GM23338 (cell line): ENCODE results near the gene CDC42EP2. TPM values are rescaled to one million over a fixed set of nuclear protein-coding genes. Genes with fewer than 3 reads are reported as not detected.

Source experiments
- ATAC-seq: fragments of 200-7000 bp; cut with Tn5 transposase; 3 replicates; pipeline ENCODE4 v1.9.1; 2020
- DNase-seq: peaks from one replicate; pipeline ENCODE4 v3.0.0-alpha.2; 2015; ENCODE audit warnings: low spot score
- H2AFZ ChIP-seq: fragments of 200-600 bp; sonication (generic); 2 replicates; pipeline ENCODE4 v1.8.0; 2016; ENCODE audit warnings: antibody characterized with exemption, mild to moderate bottlenecking, moderate library complexity
- H3F3A ChIP-seq: fragments of 200-600 bp; sonication (generic); replicated peaks from 2 replicates; pipeline ENCODE4 v1.8.0; 2017; ENCODE audit warnings: antibody characterized with exemption, mixed run types, low read depth
- H3K27ac ChIP-seq: fragments of 200-600 bp; sonication (generic); 2 replicates; pipeline ENCODE4 v1.6.1; 2016; ENCODE audit warnings: low read depth
- H3K27me3 ChIP-seq: fragments of 200-600 bp; sonication (generic); 2 replicates; pipeline ENCODE4 v1.8.0; 2016; ENCODE audit warnings: mild to moderate bottlenecking, mixed run types, moderate library complexity; ENCODE audit not compliant: insufficient read depth
- H3K36me3 ChIP-seq: fragments of 200-600 bp; sonication (generic); 2 replicates; pipeline ENCODE4 v1.8.0; 2016; ENCODE audit warnings: mild to moderate bottlenecking; ENCODE audit not compliant: insufficient read depth
- H3K4me1 ChIP-seq: fragments of 200-600 bp; sonication (generic); 2 replicates; pipeline ENCODE4 v1.8.0; 2016; ENCODE audit warnings: mild to moderate bottlenecking, moderate library complexity; ENCODE audit not compliant: insufficient read depth
- H3K4me2 ChIP-seq: fragments of 200-600 bp; sonication (generic); 2 replicates; pipeline ENCODE4 v1.7.1; 2017; ENCODE audit warnings: mixed run types
- H3K4me3 ChIP-seq: fragments of 200-600 bp; sonication (generic); 2 replicates; pipeline ENCODE4 v1.6.1; 2016; ENCODE audit warnings: mixed run types
- H3K79me2 ChIP-seq: fragments of 200-600 bp; sonication (generic); replicated peaks from 2 replicates; pipeline ENCODE4 v1.8.0; 2017; ENCODE audit warnings: mild to moderate bottlenecking; ENCODE audit not compliant: insufficient read depth
- H3K9me2 ChIP-seq: fragments of 200-600 bp; sonication (generic); 2 replicates; pipeline ENCODE4 v1.8.0; 2017; ENCODE audit not compliant: insufficient read depth
- H4K20me1 ChIP-seq: fragments of 200-600 bp; sonication (generic); replicated peaks from 2 replicates; pipeline ENCODE4 v1.8.0; 2017; ENCODE audit warnings: mild to moderate bottlenecking; ENCODE audit not compliant: insufficient read depth
- H3K27ac Mint-ChIP-seq: 2 replicates; pipeline ENCODE4 v1.8.0; 2020; ENCODE audit warnings: inconsistent platforms, mild to moderate bottlenecking, moderate library complexity, mixed read lengths
- H3K27me3 Mint-ChIP-seq: 3 replicates; pipeline ENCODE4 v1.8.0; 2022; ENCODE audit warnings: low read depth, mild to moderate bottlenecking, moderate library complexity, mixed read lengths, inconsistent platforms; ENCODE audit not compliant: insufficient read depth, poor library complexity
- H3K36me3 Mint-ChIP-seq: 3 replicates; pipeline ENCODE4 v1.8.0; 2021; ENCODE audit warnings: low read depth, mild to moderate bottlenecking, inconsistent platforms, moderate library complexity, mixed read lengths
- H3K4me1 Mint-ChIP-seq: 3 replicates; pipeline ENCODE4 v1.8.0; 2020; ENCODE audit warnings: mild to moderate bottlenecking, inconsistent platforms, mixed read lengths
- H3K4me3 Mint-ChIP-seq: 3 replicates; pipeline ENCODE4 v1.8.0; 2021; ENCODE audit warnings: moderate library complexity, mild to moderate bottlenecking, inconsistent platforms, mixed read lengths
- H3K9me3 Mint-ChIP-seq: 3 replicates; pipeline ENCODE4 v1.8.0; 2020; ENCODE audit warnings: moderate library complexity, mild to moderate bottlenecking, inconsistent platforms, mixed read lengths
- CTCF ChIP-seq, 2 experiments: fragments of 200-600 bp in 1 of 2; sonication (generic) in 1 of 2; conservative IDR thresholded peaks; 2 replicates each; pipeline versions ENCODE4 v1.5.1 to v1.6.1; 2016 to 2017; ENCODE audit warnings: antibody characterized with exemption in 2 of 2, low read depth in 2 of 2, mild to moderate bottlenecking in 2 of 2, moderate library complexity in 1 of 2
- EZH2 ChIP-seq: fragments of 200-600 bp; sonication (generic); IDR thresholded peaks from one replicate; pipeline ENCODE4 v1.8.0; 2017; ENCODE audit warnings: antibody characterized with exemption, mild to moderate bottlenecking, low read depth; ENCODE audit not compliant: unreplicated experiment
- EZH2phosphoT487 ChIP-seq: fragments of 200-600 bp; sonication (generic); IDR thresholded peaks from one replicate; pipeline ENCODE4 v1.8.1; 2018; ENCODE audit warnings: antibody characterized with exemption; ENCODE audit not compliant: unreplicated experiment
- JUNB ChIP-seq: IDR thresholded peaks from one replicate; pipeline ENCODE4 v1.6.1; 2016; ENCODE audit warnings: antibody characterized with exemption; ENCODE audit not compliant: unreplicated experiment
- NANOG ChIP-seq: IDR thresholded peaks from 2 replicates; pipeline ENCODE4 v1.6.1; 2016; ENCODE audit warnings: antibody characterized with exemption, borderline replicate concordance
- POLR2AphosphoS5 ChIP-seq: IDR thresholded peaks from 2 replicates; pipeline ENCODE4 v1.6.1; 2016; ENCODE audit warnings: antibody characterized with exemption, low read depth
- ZNF114 ChIP-seq: fragments of 250-450 bp; sonication (Bioruptor Pico); IDR thresholded peaks from 2 replicates; pipeline ENCODE4 v1.5.0; 2020; ENCODE audit warnings: mild to moderate bottlenecking, moderate library complexity
- ZNF331 ChIP-seq: fragments of 250-450 bp; sonication (Bioruptor Pico); IDR thresholded peaks from 2 replicates; pipeline ENCODE4 v1.5.0; 2020; ENCODE audit warnings: low read depth, mild to moderate bottlenecking, moderate library complexity
- polyA plus RNA-seq: library from polyadenylated mRNA; unstranded; fragments of >200 nt; fragmentation: Nextera tagmentation; extraction: Ambion mirVana; gene quantifications from 2 replicates; pipeline ENCODE4 v1.2.1, GENCODE V29; 2016
- total RNA-seq: library from RNA; depleted of rRNA; stranded (reverse); fragments of >200 nt; shearing (Covaris generic); gene quantifications from 2 replicates; pipeline ENCODE4 v1.2.3, GENCODE V29; 2014
- TF ChIP-seq, protein P1 (sequence below): IDR thresholded peaks from one replicate; pipeline ENCODE4 v1.6.1; 2018; ENCODE audit warnings: antibody characterized with exemption; ENCODE audit not compliant: unreplicated experiment
- TF ChIP-seq, protein P2 (sequence below): IDR thresholded peaks from 2 replicates; pipeline ENCODE4 v1.6.1; 2016; ENCODE audit warnings: antibody characterized with exemption

The CDC42EP2 gene
- total and polyA plus RNA-seq, 2 experiments from 2014 or later = 18.2 to 19.0 TPM

DNA sequence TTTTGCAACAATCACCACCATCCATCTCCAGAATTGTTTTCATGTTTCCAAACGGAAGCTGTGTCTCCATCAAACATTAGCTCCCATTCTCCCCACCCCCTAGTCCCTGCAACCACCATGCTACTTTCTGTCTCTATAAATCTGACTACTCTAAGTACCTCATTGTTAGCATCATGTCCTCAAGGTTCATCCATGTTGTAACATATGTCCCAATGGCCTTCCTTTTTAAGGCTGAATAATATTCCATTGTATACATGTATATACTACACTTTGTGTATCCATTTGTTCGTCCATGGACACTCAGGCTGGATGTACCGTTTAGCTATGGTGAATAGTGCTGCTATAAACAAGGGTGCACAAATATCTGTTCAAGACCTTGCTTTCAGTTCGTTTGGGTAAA, 10.8 kb downstream of the CDC42EP2 start (continued):
- TF ChIP-seq, protein P1, sequence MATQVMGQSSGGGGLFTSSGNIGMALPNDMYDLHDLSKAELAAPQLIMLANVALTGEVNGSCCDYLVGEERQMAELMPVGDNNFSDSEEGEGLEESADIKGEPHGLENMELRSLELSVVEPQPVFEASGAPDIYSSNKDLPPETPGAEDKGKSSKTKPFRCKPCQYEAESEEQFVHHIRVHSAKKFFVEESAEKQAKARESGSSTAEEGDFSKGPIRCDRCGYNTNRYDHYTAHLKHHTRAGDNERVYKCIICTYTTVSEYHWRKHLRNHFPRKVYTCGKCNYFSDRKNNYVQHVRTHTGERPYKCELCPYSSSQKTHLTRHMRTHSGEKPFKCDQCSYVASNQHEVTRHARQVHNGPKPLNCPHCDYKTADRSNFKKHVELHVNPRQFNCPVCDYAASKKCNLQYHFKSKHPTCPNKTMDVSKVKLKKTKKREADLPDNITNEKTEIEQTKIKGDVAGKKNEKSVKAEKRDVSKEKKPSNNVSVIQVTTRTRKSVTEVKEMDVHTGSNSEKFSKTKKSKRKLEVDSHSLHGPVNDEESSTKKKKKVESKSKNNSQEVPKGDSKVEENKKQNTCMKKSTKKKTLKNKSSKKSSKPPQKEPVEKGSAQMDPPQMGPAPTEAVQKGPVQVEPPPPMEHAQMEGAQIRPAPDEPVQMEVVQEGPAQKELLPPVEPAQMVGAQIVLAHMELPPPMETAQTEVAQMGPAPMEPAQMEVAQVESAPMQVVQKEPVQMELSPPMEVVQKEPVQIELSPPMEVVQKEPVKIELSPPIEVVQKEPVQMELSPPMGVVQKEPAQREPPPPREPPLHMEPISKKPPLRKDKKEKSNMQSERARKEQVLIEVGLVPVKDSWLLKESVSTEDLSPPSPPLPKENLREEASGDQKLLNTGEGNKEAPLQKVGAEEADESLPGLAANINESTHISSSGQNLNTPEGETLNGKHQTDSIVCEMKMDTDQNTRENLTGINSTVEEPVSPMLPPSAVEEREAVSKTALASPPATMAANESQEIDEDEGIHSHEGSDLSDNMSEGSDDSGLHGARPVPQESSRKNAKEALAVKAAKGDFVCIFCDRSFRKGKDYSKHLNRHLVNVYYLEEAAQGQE = no peak

- H3K4me3 ChIP-seq = no peak overlapping the region
- H3K27me3 Mint-ChIP-seq = peaks cover 11% of the 10 kb centered on the region
- H2AFZ ChIP-seq = no peak overlapping the region
- no peaks in the 10 kb centered on the region for H3K4me1 ChIP-seq
- no peak for TF ChIP-seq ZNF114 (CRISPR knock-in tag)
- TF ChIP-seq POLR2AphosphoS5 = no peak
- TF ChIP-seq EZH2 = no peak
- no peak for TF ChIP-seq EZH2phosphoT487
- TF ChIP-seq, protein P2, sequence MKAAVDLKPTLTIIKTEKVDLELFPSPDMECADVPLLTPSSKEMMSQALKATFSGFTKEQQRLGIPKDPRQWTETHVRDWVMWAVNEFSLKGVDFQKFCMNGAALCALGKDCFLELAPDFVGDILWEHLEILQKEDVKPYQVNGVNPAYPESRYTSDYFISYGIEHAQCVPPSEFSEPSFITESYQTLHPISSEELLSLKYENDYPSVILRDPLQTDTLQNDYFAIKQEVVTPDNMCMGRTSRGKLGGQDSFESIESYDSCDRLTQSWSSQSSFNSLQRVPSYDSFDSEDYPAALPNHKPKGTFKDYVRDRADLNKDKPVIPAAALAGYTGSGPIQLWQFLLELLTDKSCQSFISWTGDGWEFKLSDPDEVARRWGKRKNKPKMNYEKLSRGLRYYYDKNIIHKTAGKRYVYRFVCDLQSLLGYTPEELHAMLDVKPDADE = no peak
- TF ChIP-seq, protein P1 = no peak
- no peak for TF ChIP-seq JUNB
- TF ChIP-seq NANOG = no peak
- TF ChIP-seq CTCF (conservative IDR thresholded peaks at IDR 0.05; ENCODE audit: low read depth in 2 of 2) = no peak
- no peak for TF ChIP-seq ZNF331 (CRISPR knock-in tag)
- no peak overlapping the region for H3K27ac ChIP-seq
- no peaks in the 10 kb centered on the region for H3K36me3 ChIP-seq
- H3K27ac Mint-ChIP-seq = no peak overlapping the region
- no peak overlapping the region for H3K4me3 Mint-ChIP-seq
- peaks cover 10% of the 10 kb centered on the region for H3K4me1 Mint-ChIP-seq
- no peaks in the 10 kb centered on the region for H3K9me2 ChIP-seq
- DNase-seq = no peak
- peaks cover 12% of the 10 kb centered on the region for H3K36me3 Mint-ChIP-seq
- no peaks in the 10 kb centered on the region for H3K79me2 ChIP-seq
- peaks cover 30% of the 10 kb centered on the region; the same call in 1 of the 2 replicates for H3F3A ChIP-seq
- H4K20me1 ChIP-seq = peaks cover 6% of the 10 kb centered on the region; the same call in 1 of the 2 replicates
- no peak for ATAC-seq
- H3K4me2 ChIP-seq = no peak overlapping the region
- H3K27me3 ChIP-seq = no peaks in the 10 kb centered on the region
- H3K9me3 Mint-ChIP-seq = no peaks in the 10 kb centered on the region
Measured at GRCh38 chr11:65327021-65327420, 12.4 kb downstream of the CDC42EP2 start.
